Measurements from ENCODE around the gene ZNF770. TPM values are rescaled to one million over a fixed set of nuclear protein-coding genes. Genes with fewer than 3 reads are reported as not detected.

Gene ZNF770
- total and polyA plus RNA-seq, 9 of the 15 experiments (the other 6 are each of a cell fraction or from before 2014, with no cell fraction given), result 3.4 to 50.8 (median 40.3) TPM

DNA sequence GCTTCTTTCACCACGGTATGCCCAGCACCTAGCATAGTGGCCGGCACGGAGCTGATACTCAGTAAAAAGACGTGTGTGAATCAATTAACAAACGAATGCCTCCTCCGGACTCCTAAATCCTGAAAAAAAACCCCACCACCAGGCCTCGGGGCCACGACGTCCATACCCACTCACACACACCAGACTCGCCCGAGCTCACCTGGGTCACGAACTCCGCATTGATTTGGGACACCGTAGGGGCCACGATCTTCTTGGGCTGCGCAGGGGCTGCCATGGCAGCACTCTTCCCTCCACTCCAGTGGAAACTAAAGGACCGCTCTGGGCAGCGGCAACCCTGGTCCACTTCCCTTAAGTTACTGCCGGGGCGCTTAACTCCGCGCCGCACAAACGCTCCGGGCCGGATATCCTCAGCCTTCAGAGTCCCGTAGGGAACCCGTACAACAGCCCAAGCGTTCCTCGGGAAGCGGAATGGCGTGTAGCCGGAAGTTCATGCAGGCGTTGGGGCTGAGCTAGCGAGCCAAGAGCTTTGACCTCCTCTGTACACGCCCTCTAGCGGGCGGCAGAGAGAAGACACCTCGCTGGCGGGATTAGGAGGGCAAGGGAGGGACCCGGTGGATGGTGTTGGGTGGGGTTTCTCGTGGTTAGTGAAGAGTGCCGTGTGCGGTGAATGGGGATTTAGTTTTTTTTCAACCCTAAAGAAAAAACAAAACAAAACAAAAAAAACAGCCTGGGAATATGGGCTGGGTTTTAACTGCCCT is 18.6 kb downstream of the ZNF770 start, which contains the start of gene AQR (continued):
- TF ChIP-seq, protein P1, sequence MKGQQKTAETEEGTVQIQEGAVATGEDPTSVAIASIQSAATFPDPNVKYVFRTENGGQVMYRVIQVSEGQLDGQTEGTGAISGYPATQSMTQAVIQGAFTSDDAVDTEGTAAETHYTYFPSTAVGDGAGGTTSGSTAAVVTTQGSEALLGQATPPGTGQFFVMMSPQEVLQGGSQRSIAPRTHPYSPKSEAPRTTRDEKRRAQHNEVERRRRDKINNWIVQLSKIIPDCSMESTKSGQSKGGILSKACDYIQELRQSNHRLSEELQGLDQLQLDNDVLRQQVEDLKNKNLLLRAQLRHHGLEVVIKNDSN (CRISPR knock-in tag; IDR thresholded peaks at IDR 0.05), result no peak
- TF ChIP-seq ZNF232 (CRISPR knock-in tag; IDR thresholded peaks at IDR 0.05) (no peak), ZBTB17 (CRISPR knock-in tag; IDR thresholded peaks at IDR 0.05) (no peak), PYGO2 (tag; IDR thresholded peaks at IDR 0.05) (0 out of 2 replicates have a peak, but pooled peaks have one; percentile 19), TRIM24 (IDR thresholded peaks at IDR 0.05) (peak in 1 of 2 experiments; percentile 99; a peak in 2 of 4 replicates), SIN3B (IDR thresholded peaks at IDR 0.05; ENCODE audit: low read depth) (peak; percentile 89), ZNF274 (IDR thresholded peaks at IDR 0.05; ENCODE audit: borderline replicate concordance, low read depth, low read length) (no peak), NR2F6 (CRISPR knock-in tag; IDR thresholded peaks at IDR 0.05) (no peak), ZNF551 (CRISPR knock-in tag; IDR thresholded peaks at IDR 0.05) (no peak), BMI1 (IDR thresholded peaks at IDR 0.05; ENCODE audit: low read length) (no peak), ZNF224 (CRISPR knock-in tag; IDR thresholded peaks at IDR 0.05) (no peak), KLF6 (CRISPR knock-in tag; IDR thresholded peaks at IDR 0.05; ENCODE audit: borderline replicate concordance) (no peak), SMARCB1 (IDR thresholded peaks at IDR 0.05; ENCODE audit: insufficient read length, low read depth) (no peak), HDAC1 (IDR thresholded peaks at IDR 0.05) (peak; percentile 8 to 83; a peak in 3 of 4 replicates), SOX6 (IDR thresholded peaks at IDR 0.05) (peak; percentile 71), CBX2 (IDR thresholded peaks at IDR 0.05; ENCODE audit: insufficient read depth, low read length, poor library complexity, severe bottlenecking) (no peak)
- TF ChIP-seq, protein P2, sequence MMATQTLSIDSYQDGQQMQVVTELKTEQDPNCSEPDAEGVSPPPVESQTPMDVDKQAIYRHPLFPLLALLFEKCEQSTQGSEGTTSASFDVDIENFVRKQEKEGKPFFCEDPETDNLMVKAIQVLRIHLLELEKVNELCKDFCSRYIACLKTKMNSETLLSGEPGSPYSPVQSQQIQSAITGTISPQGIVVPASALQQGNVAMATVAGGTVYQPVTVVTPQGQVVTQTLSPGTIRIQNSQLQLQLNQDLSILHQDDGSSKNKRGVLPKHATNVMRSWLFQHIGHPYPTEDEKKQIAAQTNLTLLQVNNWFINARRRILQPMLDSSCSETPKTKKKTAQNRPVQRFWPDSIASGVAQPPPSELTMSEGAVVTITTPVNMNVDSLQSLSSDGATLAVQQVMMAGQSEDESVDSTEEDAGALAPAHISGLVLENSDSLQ (IDR thresholded peaks at IDR 0.05), result peak; percentile 85
- TF ChIP-seq, protein P3, sequence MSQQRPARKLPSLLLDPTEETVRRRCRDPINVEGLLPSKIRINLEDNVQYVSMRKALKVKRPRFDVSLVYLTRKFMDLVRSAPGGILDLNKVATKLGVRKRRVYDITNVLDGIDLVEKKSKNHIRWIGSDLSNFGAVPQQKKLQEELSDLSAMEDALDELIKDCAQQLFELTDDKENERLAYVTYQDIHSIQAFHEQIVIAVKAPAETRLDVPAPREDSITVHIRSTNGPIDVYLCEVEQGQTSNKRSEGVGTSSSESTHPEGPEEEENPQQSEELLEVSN (IDR thresholded peaks at IDR 0.05; ENCODE audit: borderline replicate concordance in 1 of 2, extremely low read depth in 1 of 2, insufficient read depth in 1 of 2, insufficient read length in 1 of 2, low read depth in 1 of 2, low read length in 1 of 2, poor library complexity in 1 of 2, severe bottlenecking in 1 of 2), result peak in 1 of 2 experiments; percentile 62
- TF ChIP-seq, protein P4, sequence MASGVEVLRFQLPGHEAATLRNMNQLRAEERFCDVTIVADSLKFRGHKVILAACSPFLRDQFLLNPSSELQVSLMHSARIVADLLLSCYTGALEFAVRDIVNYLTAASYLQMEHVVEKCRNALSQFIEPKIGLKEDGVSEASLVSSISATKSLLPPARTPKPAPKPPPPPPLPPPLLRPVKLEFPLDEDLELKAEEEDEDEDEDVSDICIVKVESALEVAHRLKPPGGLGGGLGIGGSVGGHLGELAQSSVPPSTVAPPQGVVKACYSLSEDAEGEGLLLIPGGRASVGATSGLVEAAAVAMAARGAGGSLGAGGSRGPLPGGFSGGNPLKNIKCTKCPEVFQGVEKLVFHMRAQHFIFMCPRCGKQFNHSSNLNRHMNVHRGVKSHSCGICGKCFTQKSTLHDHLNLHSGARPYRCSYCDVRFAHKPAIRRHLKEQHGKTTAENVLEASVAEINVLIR (CRISPR knock-in tag; IDR thresholded peaks at IDR 0.05), result peak; percentile 62
- TF ChIP-seq, protein P5, sequence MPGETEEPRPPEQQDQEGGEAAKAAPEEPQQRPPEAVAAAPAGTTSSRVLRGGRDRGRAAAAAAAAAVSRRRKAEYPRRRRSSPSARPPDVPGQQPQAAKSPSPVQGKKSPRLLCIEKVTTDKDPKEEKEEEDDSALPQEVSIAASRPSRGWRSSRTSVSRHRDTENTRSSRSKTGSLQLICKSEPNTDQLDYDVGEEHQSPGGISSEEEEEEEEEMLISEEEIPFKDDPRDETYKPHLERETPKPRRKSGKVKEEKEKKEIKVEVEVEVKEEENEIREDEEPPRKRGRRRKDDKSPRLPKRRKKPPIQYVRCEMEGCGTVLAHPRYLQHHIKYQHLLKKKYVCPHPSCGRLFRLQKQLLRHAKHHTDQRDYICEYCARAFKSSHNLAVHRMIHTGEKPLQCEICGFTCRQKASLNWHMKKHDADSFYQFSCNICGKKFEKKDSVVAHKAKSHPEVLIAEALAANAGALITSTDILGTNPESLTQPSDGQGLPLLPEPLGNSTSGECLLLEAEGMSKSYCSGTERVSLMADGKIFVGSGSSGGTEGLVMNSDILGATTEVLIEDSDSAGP (CRISPR knock-in tag; IDR thresholded peaks at IDR 0.05), result 0 out of 2 replicates have a peak, but pooled peaks have one; percentile 34
- TF ChIP-seq, protein P6, sequence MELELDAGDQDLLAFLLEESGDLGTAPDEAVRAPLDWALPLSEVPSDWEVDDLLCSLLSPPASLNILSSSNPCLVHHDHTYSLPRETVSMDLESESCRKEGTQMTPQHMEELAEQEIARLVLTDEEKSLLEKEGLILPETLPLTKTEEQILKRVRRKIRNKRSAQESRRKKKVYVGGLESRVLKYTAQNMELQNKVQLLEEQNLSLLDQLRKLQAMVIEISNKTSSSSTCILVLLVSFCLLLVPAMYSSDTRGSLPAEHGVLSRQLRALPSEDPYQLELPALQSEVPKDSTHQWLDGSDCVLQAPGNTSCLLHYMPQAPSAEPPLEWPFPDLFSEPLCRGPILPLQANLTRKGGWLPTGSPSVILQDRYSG (tag; conservative IDR thresholded peaks at IDR 0.05; ENCODE audit: low read depth), result no peak

Data from K562 (cell line).